ENCODE results near the gene ENDOD1.
A peak's percentile ranks its signal among the peaks of the same experiment; 100 is the strongest.
"Not testable (repeated sequence)": the region's sequence is repeated elsewhere in the genome, so short reads cannot be mapped to it uniquely, and the experiment has no call there.

ENDOD1 gene

GRCh38 chr11:95134491-95134890 lies 44.8 kb downstream of the ENDOD1 start:
- Histone ChIP-seq H3K4me3 (no peak overlapping the region), H3K27ac (peak overlapping the region in 1 of 2 donors; percentile 20)
- DNase-seq (ENCODE audit: low spot score): no peak
- TF ChIP-seq CTCF (IDR thresholded peaks at IDR 0.05): no peak

GRCh38 chr11:95135155-95135554 lies 45.5 kb downstream of the ENDOD1 start:
- no peak for DNase-seq (ENCODE audit: low spot score)
- H3K27ac ChIP-seq: peak overlapping the region in 1 of 2 donors; percentile 18

GRCh38 chr11:95135880-95136279 lies 46.2 kb downstream of the ENDOD1 start:
- DNase-seq (ENCODE audit: low spot score): no peak
- Histone ChIP-seq H3K4me3 (no peak overlapping the region), H3K27ac (no peak overlapping the region)
- TF ChIP-seq CTCF (IDR thresholded peaks at IDR 0.05): no peak

More at GRCh38 chr11:95135155-95135554, 45.5 kb downstream of the ENDOD1 start:
- TF ChIP-seq CTCF (IDR thresholded peaks at IDR 0.05): no peak
- no peak overlapping the region for H3K4me3 ChIP-seq

GRCh38 chr11:95136747-95137146 lies 47.1 kb downstream of the ENDOD1 start:
- not testable (repeated sequence) for DNase-seq (ENCODE audit: low spot score); H3K4me3 ChIP-seq; H3K27ac ChIP-seq

- TF ChIP-seq CTCF (IDR thresholded peaks at IDR 0.05): no peak
- Histone ChIP-seq H3K27ac (no peak overlapping the region), H3K4me3 (no peak overlapping the region)
- no peak for DNase-seq (ENCODE audit: low spot score)
Observed at GRCh38 chr11:95137299-95137698, 47.7 kb downstream of the ENDOD1 start.

- TF ChIP-seq CTCF (IDR thresholded peaks at IDR 0.05): no peak
- no peak for DNase-seq (ENCODE audit: low spot score)
- H3K4me3 ChIP-seq: no peak overlapping the region
- no peak overlapping the region for H3K27ac ChIP-seq
Observed at GRCh38 chr11:95138448-95138847, 48.8 kb downstream of the ENDOD1 start.

- Histone ChIP-seq H3K4me3 (no peak overlapping the region), H3K27ac (no peak overlapping the region)
- no peak for DNase-seq (ENCODE audit: low spot score)
- no peak for TF ChIP-seq CTCF (IDR thresholded peaks at IDR 0.05)
Observed at GRCh38 chr11:95140397-95141033, 50.9 kb downstream of the ENDOD1 start.
